CD4-positive, alpha-beta T cell treated with Interleukin-12 subunit alpha and Interleukin-12 subunit beta, for 1 hour (primary cell): Measurements from ENCODE around the gene UBE3D.
"Not testable (repeated sequence)": the region's sequence is repeated elsewhere in the genome, so short reads cannot be mapped to it uniquely, and the experiment has no call there.

Source experiments
- DNase-seq: peaks from one replicate; pipeline ENCODE4 v3.0.0-alpha.2; 2020

The UBE3D gene

DNA sequence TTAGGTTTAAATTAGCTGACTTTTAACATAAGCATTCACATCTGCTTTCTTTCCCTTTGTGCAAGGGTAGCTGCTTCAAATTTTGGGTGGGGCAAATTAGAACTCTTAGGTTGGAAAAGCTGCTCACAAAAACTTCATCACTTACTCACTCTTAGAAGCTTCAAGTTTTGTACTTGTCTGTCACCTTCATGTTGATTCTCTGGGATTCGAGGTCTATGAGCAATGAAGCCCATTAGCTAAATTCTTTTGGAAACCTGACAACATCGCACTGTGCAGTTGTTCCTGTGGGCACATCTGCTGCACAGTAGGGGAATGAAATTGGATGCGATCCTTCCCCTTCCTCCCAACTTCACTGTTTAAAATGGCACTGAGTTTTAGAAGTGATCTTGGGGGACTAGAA is 156.1 kb downstream of the UBE3D start:
- no peak for DNase-seq

GRCh38 chr6:82908661-82909060 is 157.0 kb downstream of the UBE3D start:
- DNase-seq: no peak

DNA sequence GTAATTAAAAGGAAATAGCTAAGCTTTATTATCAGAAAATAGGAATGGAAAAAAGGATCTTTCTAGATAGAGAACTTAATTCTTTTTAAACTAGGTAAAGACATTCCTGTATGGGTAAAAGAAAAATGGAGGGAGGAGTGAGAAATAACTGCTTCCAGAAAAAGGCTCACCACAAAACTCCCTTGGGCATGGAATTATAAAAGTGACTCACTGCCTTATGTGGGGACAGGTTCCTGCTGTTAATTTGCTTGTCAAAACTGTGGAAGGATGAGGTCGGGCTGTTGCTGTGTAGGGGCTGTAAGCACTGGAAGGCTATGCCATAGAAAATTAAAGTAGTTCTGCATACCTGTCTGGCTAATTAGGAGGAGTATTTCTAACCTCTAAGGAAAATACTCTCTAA is 158.7 kb downstream of the UBE3D start:
- DNase-seq: no peak

- DNase-seq: no peak
Measured at GRCh38 chr6:82906489-82906888, 159.2 kb downstream of the UBE3D start.

GRCh38 chr6:82904860-82905259 is 160.8 kb downstream of the UBE3D start:
- DNase-seq: no peak

DNA sequence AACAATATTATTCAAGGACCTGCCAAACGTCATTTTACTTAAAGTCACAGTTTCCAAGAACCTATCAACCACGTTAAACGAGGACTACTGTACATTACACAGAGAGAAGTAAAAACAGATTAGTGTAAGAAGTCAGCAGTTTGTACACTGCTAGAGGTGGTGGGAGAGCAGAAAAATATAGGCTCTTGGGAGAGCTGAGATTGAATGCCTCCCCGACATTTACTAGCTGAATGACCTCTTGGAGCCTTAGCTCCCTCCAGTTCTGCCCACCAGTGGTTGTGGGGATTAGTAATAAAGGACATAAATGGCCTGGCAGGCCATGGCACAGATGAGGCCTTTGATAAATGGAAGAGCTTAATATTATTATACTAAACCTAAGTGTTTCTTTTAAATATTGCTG is 161.4 kb downstream of the UBE3D start:
- no peak for DNase-seq

DNA sequence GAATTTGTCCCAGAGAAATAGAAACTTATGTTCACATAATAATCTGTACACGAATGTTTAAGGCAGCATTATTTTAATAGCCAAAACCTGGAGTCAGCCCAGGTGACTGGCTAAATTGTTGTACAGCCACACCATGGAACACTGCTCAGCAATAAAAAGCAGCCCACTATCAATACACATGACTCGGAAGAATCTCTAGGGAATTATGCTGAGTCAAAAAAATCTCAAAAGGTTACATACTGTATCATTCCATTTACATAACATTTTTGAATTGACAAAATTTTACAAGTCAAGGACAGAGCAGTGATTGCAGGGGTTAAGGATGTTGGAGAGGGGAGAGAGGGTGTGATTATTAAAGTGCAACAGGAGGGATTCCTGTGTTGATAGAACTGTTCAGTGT is 163.4 kb downstream of the UBE3D start:
- DNase-seq: no peak

- DNase-seq: no peak
Measured at GRCh38 chr6:82894653-82895259, 170.9 kb downstream of the UBE3D start.

DNA sequence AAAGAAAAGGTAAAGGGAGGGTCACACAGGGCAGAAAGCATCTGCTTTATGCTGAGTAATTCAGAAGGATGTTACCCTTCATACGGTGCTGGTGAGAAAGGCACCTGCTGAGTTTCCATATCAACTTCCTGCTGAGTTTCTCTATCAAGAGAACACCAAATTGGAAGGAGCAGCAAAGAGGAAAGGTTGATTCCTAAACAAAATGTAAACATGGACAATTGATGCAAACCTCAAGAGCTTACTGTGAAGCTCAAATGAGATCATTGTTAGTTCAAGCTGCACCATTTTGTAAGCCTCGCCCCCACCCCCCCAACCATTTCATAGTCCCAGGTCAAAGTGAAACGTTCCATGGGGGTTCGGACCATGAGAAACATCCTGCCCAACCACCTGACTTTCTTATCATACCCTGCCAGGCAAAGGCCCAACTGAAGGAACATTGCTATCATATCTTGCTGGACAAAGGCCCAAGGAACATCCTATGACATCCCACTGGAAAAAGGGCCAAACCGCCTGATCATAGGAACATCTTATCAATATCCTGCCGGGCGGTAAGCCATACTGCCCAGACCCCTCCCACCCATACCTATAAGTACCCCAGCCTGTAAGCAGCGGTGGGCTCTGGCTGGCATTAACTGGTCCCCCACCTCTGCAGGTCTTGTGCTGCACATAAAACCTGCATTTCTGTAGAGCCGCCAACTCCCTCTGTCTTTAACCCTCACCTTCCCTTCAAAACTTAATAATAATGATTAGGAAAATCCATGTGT is 171.6 kb downstream of the UBE3D start:
- DNase-seq: no peak

- DNase-seq: not testable (repeated sequence)
Measured at GRCh38 chr6:82891503-82891902, 174.1 kb downstream of the UBE3D start.

GRCh38 chr6:82891076-82891475 is 174.6 kb downstream of the UBE3D start:
- no peak for DNase-seq

DNA sequence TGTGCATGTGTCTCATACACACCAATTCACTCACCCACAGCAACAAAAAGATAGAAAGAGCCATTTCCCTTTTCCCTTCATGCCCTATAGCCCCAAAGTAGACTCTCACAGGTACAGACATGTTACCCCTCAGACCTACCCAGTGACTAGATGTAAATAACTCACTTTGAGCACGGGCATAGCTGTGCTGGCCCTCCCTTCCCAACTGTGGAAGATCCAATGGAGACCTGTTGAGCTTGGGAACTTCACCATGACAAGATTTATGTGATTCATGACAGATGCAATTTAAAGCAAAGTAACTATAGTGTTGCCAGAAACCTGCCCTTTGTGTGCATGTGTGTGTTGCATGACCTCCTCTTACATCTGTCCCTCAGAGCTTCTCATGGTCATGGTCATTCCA is 175.4 kb downstream of the UBE3D start:
- DNase-seq: no peak

GRCh38 chr6:82889143-82889542 is 176.5 kb downstream of the UBE3D start:
- no peak for DNase-seq

GRCh38 chr6:82882363-82883023 is 183.1 kb downstream of the UBE3D start:
- DNase-seq: no peak

- DNase-seq: no peak
Measured at GRCh38 chr6:82881519-82881918, 184.1 kb downstream of the UBE3D start.

DNA sequence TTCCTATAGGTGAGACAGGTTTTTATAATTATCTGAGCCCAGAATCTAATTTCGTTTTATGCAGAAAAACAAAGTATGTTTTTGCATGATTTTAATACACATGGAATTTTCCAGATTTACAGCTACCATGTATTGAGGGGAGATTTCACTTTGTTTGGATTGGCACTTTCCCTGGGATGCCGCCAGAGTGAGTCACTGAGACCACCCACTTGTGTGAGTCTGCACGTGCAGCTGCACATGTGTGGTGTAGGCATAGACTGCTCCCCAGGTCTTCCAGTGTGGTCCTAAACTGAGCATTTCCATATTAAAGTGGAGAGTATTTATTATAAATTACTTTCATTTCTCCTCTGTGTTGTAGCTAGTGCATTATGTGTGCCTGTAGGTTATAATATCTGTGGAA is 186.8 kb downstream of the UBE3D start:
- no peak for DNase-seq

DNA sequence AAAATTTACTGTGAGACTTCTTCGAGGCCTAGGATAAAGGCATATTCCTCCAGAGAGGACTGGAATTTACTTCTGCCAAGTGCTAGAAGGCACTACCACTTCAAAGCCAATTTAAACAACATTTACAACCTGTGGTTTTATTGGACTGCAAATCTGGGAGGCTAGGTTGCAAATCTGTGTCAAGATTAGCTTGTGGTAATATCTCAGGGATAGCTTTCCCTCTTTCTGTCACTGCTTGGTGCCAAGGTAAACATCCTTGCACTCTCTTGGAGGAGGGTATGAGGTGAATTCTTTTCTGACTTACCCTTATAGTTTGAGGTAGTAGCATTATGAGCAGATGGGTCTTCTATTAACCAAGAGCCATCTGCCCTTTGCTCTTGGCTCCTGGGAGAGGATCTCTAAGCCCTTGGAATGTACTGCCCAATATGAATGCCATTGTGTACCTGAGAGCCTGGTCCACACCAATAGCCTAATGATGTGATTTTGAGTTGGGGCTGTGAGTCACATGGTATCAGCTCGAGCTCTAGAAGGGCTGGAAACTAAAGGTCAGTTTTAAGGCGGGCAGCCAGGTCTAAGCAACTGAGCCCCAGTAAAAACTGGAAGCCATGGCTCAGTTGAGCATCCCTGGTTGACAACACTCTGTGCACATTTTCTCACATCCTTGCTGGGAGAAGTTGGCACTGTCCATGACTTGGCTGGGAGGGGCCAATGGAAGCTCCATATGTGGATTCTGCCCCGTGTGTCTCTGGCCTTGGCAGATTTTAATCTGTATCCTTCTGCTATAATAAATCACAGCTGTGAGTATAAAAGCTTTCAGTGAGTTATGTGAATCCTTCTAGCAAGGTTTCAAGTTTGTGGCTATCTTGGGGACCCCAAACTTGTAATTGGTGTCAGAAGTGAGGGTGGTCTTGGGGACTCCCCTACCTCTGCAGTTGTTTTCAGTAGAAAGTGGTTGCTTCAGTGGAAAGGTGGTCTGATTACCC is 188.1 kb downstream of the UBE3D start:
- DNase-seq: no peak

GRCh38 chr6:82875573-82876185 is 190.0 kb downstream of the UBE3D start:
- no peak for DNase-seq

DNA sequence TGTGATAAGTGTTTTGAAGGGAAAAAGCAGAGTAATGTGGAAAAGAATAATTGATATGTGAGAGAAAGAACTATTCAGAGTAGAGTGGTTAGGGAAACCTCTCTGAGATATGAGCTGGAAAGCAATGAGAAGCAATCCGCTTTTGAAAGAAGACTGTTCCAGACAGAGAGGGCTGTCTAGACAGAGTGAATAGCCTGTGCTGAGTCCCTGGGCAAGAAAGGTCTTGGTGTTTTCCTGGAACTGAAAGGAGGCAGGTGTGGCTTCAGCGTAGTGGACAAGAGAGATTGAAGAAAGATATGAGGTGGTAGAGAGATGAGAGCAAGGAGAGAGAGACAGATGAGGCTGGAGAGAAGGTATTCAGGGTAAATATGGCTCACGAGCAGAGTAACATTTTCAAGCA is 190.8 kb downstream of the UBE3D start:
- DNase-seq: no peak

DNA sequence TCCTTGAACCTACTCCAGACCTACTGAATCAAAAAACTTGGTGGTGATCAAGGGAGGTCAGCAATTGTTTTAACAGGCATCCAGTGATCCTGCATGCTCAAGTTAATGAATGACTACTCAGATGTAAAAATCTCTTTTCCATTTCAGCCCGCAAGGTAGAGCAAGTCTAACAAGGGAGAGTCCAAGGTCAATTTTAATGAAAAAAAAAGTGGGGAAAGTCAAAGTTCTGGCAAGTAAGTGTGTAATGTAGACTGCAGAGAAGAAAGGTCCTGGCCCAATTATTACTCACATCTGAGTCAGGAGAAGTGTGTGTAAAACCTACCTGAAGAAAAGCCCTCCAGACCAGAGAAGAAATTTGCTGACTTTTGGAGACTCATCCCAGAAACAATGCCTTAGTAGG is 193.5 kb downstream of the UBE3D start:
- DNase-seq: no peak

DNA sequence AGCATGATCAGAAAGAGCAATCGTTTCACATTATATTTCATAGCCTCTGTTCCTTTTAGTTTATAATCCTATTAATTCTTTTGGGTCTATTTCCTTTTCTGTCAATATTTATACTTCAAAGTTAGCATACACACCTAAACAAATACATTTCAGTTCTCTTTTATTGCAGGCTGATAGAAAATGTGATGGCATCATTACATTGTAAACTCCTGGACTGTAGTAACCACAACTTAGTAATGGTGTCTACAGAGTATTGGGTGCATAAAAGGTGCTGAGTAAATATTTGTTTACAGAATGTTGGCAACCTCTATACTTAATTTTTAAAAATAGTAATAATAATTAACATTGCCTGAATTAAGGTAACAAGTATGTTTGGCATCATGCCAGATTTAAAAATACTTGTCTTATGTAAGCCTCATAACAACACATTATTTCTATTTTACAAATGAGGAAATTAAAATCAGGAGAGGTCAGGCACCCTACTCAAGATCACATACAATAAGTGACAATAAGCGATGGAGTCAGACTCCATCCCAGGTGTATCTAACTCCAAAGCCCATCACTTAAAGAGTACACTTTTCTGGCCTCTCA is 195.0 kb downstream of the UBE3D start:
- no peak for DNase-seq

DNA sequence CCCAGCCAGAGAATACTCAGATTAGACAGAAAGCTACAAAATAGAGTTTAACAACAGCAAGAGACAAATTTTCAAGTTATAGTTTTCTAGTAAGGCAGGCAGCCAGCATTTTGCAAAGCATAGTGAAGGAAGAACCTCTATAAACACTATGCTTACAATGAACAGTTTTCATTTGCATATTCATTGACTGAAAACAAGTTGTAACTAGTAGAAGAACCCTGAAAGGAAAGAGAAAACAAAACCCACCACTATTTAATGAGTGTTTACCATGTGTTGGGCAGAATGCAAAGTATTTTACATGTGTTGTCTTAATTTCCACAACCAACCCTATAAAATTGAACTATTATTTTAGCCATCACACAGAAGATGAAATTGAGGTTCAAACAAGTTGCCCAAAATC is 196.1 kb downstream of the UBE3D start:
- no peak for DNase-seq
